Thoracic aorta (tissue), 2 donors: ENCODE measurements around the gene TTK. TPM values are rescaled to one million over a fixed set of nuclear protein-coding genes. Genes with fewer than 3 reads are reported as not detected.

Experiments
- ATAC-seq: fragments of 150-250 bp; one replicate; pipeline ENCODE4 v1.8.0; 2017; ENCODE audit warnings: low read depth; ENCODE audit not compliant: insufficient number of reproducible peaks, low FRiP score
- DNase-seq: peaks from one replicate; pipeline ENCODE4 v3.0.0-alpha.2; 2020; ENCODE audit warnings: low spot score
- H3K27ac ChIP-seq, 2 donors: fragments of 200-600 bp; sonication (generic); 1 replicate in 1 of 2; 2 replicates in 1 of 2; pipeline ENCODE4 v1.5.1; 2016; ENCODE audit warnings: mild to moderate bottlenecking in 2 of 2, moderate library complexity in 2 of 2
- H3K27me3 ChIP-seq: fragments of 200-600 bp; sonication (generic); replicated peaks from 2 replicates; pipeline ENCODE4 v1.6.0; 2016; ENCODE audit warnings: mild to moderate bottlenecking; ENCODE audit not compliant: insufficient read depth
- H3K36me3 ChIP-seq: fragments of 200-600 bp; sonication (generic); one replicate; pipeline ENCODE4 v1.5.1; 2016
- H3K4me1 ChIP-seq, 2 donors: fragments of 200-600 bp; sonication (generic); 1 replicate in 1 of 2; 2 replicates in 1 of 2; pipeline versions ENCODE4 v1.5.1 to v1.6.0; 2016; ENCODE audit warnings: low read depth in 2 of 2, mild to moderate bottlenecking in 1 of 2; ENCODE audit not compliant: control insufficient read depth in 1 of 2
- H3K4me3 ChIP-seq: fragments of 200-600 bp; sonication (generic); 2 replicates; pipeline ENCODE4 v1.5.1; 2016; ENCODE audit warnings: mild to moderate bottlenecking
- H3K9me3 ChIP-seq: fragments of 200-600 bp; sonication (generic); 2 replicates; pipeline ENCODE4 v1.5.1; 2016
- CTCF ChIP-seq: fragments of 200-600 bp; sonication (generic); IDR thresholded peaks from one replicate; pipeline ENCODE4 v1.5.1; 2019; ENCODE audit warnings: antibody characterized with exemption
- total RNA-seq, 2 donors: library from RNA; depleted of rRNA; stranded (reverse); fragments of >200 nt; gene quantifications; one replicate each; pipeline versions ENCODE4 v1.1.0 to v1.2.3, GENCODE V29; 2016

Gene TTK
- total RNA-seq, 2 donors from 2014 or later, result 5.3 TPM; not detected in 1

GRCh38 chr6:79971193-79971592 lies 33.3 kb upstream of the TTK start:
- Histone ChIP-seq H3K27ac (no peak overlapping the region), H3K27me3 (no peaks in the 10 kb centered on the region), H3K36me3 (no peaks in the 10 kb centered on the region), H3K4me1 (no peaks in the 10 kb centered on the region), H3K4me3 (no peak overlapping the region), H3K9me3 (peaks cover 3% of the 10 kb centered on the region)
- TF ChIP-seq CTCF, result no peak
- no peak for ATAC-seq
- DNase-seq, result no peak

- Histone ChIP-seq H3K36me3 (no peaks in the 10 kb centered on the region), H3K4me3 (no peak overlapping the region), H3K4me1 (no peaks in the 10 kb centered on the region), H3K27me3 (no peaks in the 10 kb centered on the region), H3K9me3 (no peaks in the 10 kb centered on the region), H3K27ac (no peak overlapping the region)
- ATAC-seq (no peak), DNase-seq (no peak)
- TF ChIP-seq CTCF, result no peak
These were observed 22.8 kb upstream of the TTK start for GRCh38 chr6:79981652-79982051.

- no peaks in the 10 kb centered on the region for H3K9me3 ChIP-seq
- no peaks in the 10 kb centered on the region for H3K36me3 ChIP-seq
- H3K4me3 ChIP-seq, result no peak overlapping the region
- TF ChIP-seq CTCF, result no peak
- DNase-seq (no peak), ATAC-seq (no peak)
- no peak overlapping the region for H3K27ac ChIP-seq
- H3K4me1 ChIP-seq, result no peaks in the 10 kb centered on the region
- H3K27me3 ChIP-seq, result no peaks in the 10 kb centered on the region
These were observed 20.2 kb upstream of the TTK start for GRCh38 chr6:79984261-79984660.

GRCh38 chr6:79985128-79985527 lies 19.3 kb upstream of the TTK start:
- no peak for TF ChIP-seq CTCF
- H3K36me3 ChIP-seq, result no peaks in the 10 kb centered on the region
- no peak overlapping the region for H3K4me3 ChIP-seq
- no peak overlapping the region for H3K27ac ChIP-seq
- ATAC-seq, result no peak
- H3K27me3 ChIP-seq, result no peaks in the 10 kb centered on the region
- no peaks in the 10 kb centered on the region for H3K9me3 ChIP-seq
- DNase-seq, result no peak
- no peaks in the 10 kb centered on the region for H3K4me1 ChIP-seq

- no peak for ATAC-seq
- H3K9me3 ChIP-seq, result no peaks in the 10 kb centered on the region
These were observed 14.8 kb upstream of the TTK start for GRCh38 chr6:79989641-79990040.

More at GRCh38 chr6:79989641-79990040, 14.8 kb upstream of the TTK start:
- Histone ChIP-seq H3K4me3 (no peak overlapping the region), H3K27ac (no peak overlapping the region), H3K27me3 (no peaks in the 10 kb centered on the region), H3K4me1 (no peaks in the 10 kb centered on the region), H3K36me3 (no peaks in the 10 kb centered on the region)
- TF ChIP-seq CTCF, result no peak
- no peak for DNase-seq
